A673 (cell line): ENCODE measurements around the gene FSHB. TPM values are rescaled to one million over a fixed set of nuclear protein-coding genes. Genes with fewer than 3 reads are reported as not detected.

ENCODE experiments used
- Bru-seq: library from RNA; stranded (reverse); fragments of 400-500 nt; gene quantifications from one replicate; lab custom pipeline; 2021; lab: Mats Ljungman, UMichigan
- BruChase-seq, 2 experiments: library from RNA; stranded (reverse); fragments of 400-500 nt; gene quantifications; one replicate each; lab custom pipeline; 2021; lab: Mats Ljungman, UMichigan
- BruUV-seq: library from RNA; stranded (reverse); fragments of 400-500 nt; replicated peaks from 2 replicates; lab custom pipeline; 2021; lab: Mats Ljungman, UMichigan
- CTCF ChIA-PET: fragments of 300-600 bp; sonication (Branson Sonifier 250); formaldehyde crosslinking; loops from one replicate; lab custom pipeline; 2022; ENCODE audit warnings: antibody characterized with exemption; lab: Charles Lee
- POLR2A ChIA-PET: fragments of 300-600 bp; sonication (Branson Sonifier 250); formaldehyde crosslinking; loops from one replicate; lab custom pipeline; 2022; ENCODE audit warnings: antibody characterized with exemption; ENCODE audit not compliant: low non-redundant PET; lab: Charles Lee
- DNase-seq: peaks from one replicate; pipeline ENCODE4 v3.0.0-alpha.2; 2015; ENCODE audit warnings: low spot score
- H3K27ac ChIP-seq: fragments of 200-600 bp; sonication (generic); 2 replicates; pipeline ENCODE4 v1.5.1; 2016; ENCODE audit warnings: mixed run types, low read depth, mild to moderate bottlenecking, mixed read lengths, antibody characterized with exemption, low read length; ENCODE audit not compliant: poor library complexity, severe bottlenecking
- H3K27me3 ChIP-seq: fragments of 200-600 bp; sonication (generic); replicated peaks from 2 replicates; pipeline ENCODE4 v1.6.1; 2017; ENCODE audit warnings: mixed run types, low read depth, mild to moderate bottlenecking, mixed read lengths, antibody characterized with exemption, low read length; ENCODE audit not compliant: insufficient read depth, poor library complexity
- H3K36me3 ChIP-seq: fragments of 200-600 bp; sonication (generic); 2 replicates; pipeline ENCODE4 v1.6.1; 2016; ENCODE audit warnings: mixed run types, mild to moderate bottlenecking, mixed read lengths, antibody characterized with exemption, low read length; ENCODE audit not compliant: insufficient read depth, poor library complexity, severe bottlenecking
- H3K4me1 ChIP-seq: fragments of 200-600 bp; sonication (generic); 2 replicates; pipeline ENCODE4 v1.6.1; 2017; ENCODE audit warnings: mixed run types, mild to moderate bottlenecking, mixed read lengths, antibody characterized with exemption, low read length; ENCODE audit not compliant: insufficient read depth, poor library complexity, severe bottlenecking
- H3K4me3 ChIP-seq: fragments of 200-600 bp; sonication (generic); 2 replicates; pipeline ENCODE4 v1.5.1; 2016; ENCODE audit warnings: low read depth, mixed run types, mild to moderate bottlenecking, mixed read lengths, low read length; ENCODE audit not compliant: poor library complexity, severe bottlenecking
- H3K9me3 ChIP-seq: fragments of 200-600 bp; sonication (generic); 2 replicates; pipeline ENCODE4 v1.6.1; 2016; ENCODE audit warnings: mixed run types, low read depth, mild to moderate bottlenecking, mixed read lengths, antibody characterized with exemption, low read length; ENCODE audit not compliant: poor library complexity, severe bottlenecking
- CTCF ChIP-seq: fragments of 300-800, 200-600 bp; sonication (generic); conservative IDR thresholded peaks from 2 replicates; pipeline ENCODE4 v1.5.1; 2017; ENCODE audit warnings: low read depth, mild to moderate bottlenecking, antibody characterized with exemption, low read length, moderate library complexity, mixed read lengths
- EZH2 ChIP-seq: fragments of 200-600 bp; sonication (generic); IDR thresholded peaks from 2 replicates; pipeline ENCODE4 v1.6.1; 2017; ENCODE audit warnings: borderline replicate concordance, low read depth, mild to moderate bottlenecking, mixed read lengths, antibody characterized with exemption, low read length; ENCODE audit not compliant: poor library complexity, severe bottlenecking
- intact Hi-C: fragments of 100-400 bp; cut with micrococcal nuclease; formaldehyde crosslinking; loops from one replicate; pipeline ENCODE4 v1.10.0; 2022; ENCODE audit not compliant: unreplicated experiment
- long read RNA-seq: library from polyadenylated mRNA; stranded (forward); transcript quantifications from one replicate; pipeline ENCODE4 v2.0.0, GENCODE V29; 2022
- total RNA-seq: library from RNA; stranded (reverse); gene quantifications from 2 replicates; pipeline ENCODE4 v1.2.3, GENCODE V29; 2021

FSHB gene
- total RNA-seq (not detected in 2 replicates), Bru-seq, nascent RNA (not detected), BruChase-seq, experiment 1, labeled RNA remaining after a 2-hour chase (not detected), BruChase-seq, experiment 2, labeled RNA remaining after a 6-hour chase (not detected)
- long read RNA-seq: 0 reads

- H3K4me3 ChIP-seq: no peak within 1 kb of the TSS
- BruUV-seq: no TSS peak
- TF ChIP-seq CTCF: no peak
- TF ChIP-seq EZH2: no peak
- no peak within 1 kb of the TSS for H3K27ac ChIP-seq
- no peaks in the 10 kb centered on the region for H3K4me1 ChIP-seq
- no peaks in the 10 kb centered on the region for H3K36me3 ChIP-seq
- DNase-seq: no peak
- POLR2A ChIA-PET: no interaction called here
- intact Hi-C loops: no loop called here
- CTCF ChIA-PET: no interaction called here
- peaks cover 5% of the 10 kb centered on the region for H3K27me3 ChIP-seq
- peaks cover 7% of the 10 kb centered on the region for H3K9me3 ChIP-seq
Measured at GRCh38 chr11:30230714-30231113, at the start of gene FSHB. Gene FSHB (plus strand): TSS chr11:30231014. CDS start chr11:30231903, 889 bp downstream.

- Histone ChIP-seq H3K9me3 (peaks cover 6% of the 10 kb centered on the region), H3K4me3 (no peak overlapping the region), H3K27me3 (no peaks in the 10 kb centered on the region), H3K36me3 (no peaks in the 10 kb centered on the region), H3K27ac (no peak overlapping the region), H3K4me1 (no peaks in the 10 kb centered on the region)
- DNase-seq: no peak
- POLR2A ChIA-PET: no interaction called here
- TF ChIP-seq EZH2 (no peak), CTCF (no peak)
- no TSS peak for BruUV-seq
- CTCF ChIA-PET: no interaction called here
- intact Hi-C loops: no loop called here
Measured at GRCh38 chr11:30186748-30187147, 44.1 kb upstream of the FSHB start.

GRCh38 chr11:30192620-30193019 lies 38.2 kb upstream of the FSHB start:
- BruUV-seq: no TSS peak
- no peak overlapping the region for H3K4me3 ChIP-seq
- DNase-seq: no peak
- POLR2A ChIA-PET: interaction anchor here (0.6 kb wide), 1 partner anchor 661 kb away, joined by 4 read pairs; no protein-coding TSS in a partner anchor
- no peaks in the 10 kb centered on the region for H3K4me1 ChIP-seq
- H3K27ac ChIP-seq: no peak overlapping the region
- no peaks in the 10 kb centered on the region for H3K36me3 ChIP-seq
- no peaks in the 10 kb centered on the region for H3K9me3 ChIP-seq
- TF ChIP-seq EZH2 (no peak), CTCF (no peak)
- intact Hi-C loops: no loop called here
- CTCF ChIA-PET: no interaction called here
- H3K27me3 ChIP-seq: no peaks in the 10 kb centered on the region
